Effector memory CD8-positive, alpha-beta T cell (primary cell): ENCODE results near the gene BCL2L14.

ENCODE experiments used
- ATAC-seq: fragments of 150-1000 bp; cut with Tn5 transposase; replicated peaks from 2 replicates; pipeline ENCODE4 v1.10.0; 2021; ENCODE audit warnings: mild to moderate bottlenecking, moderate library complexity
- DNase-seq, 3 experiments: peaks; one replicate each; pipeline ENCODE4 v3.0.0; 2021
- H3K27ac Mint-ChIP-seq, 2 donors: one replicate each; pipeline ENCODE4 v1.8.0; 2022; ENCODE audit warnings: mild to moderate bottlenecking in 2 of 2, mixed read lengths in 2 of 2, moderate library complexity in 2 of 2
- H3K27me3 Mint-ChIP-seq, 2 donors: one replicate each; pipeline ENCODE4 v1.8.0; 2022; ENCODE audit warnings: mixed read lengths in 2 of 2
- H3K36me3 Mint-ChIP-seq: one replicate; pipeline ENCODE4 v1.8.0; 2022; ENCODE audit warnings: mild to moderate bottlenecking, moderate library complexity, mixed read lengths; ENCODE audit not compliant: insufficient read depth
- H3K4me1 Mint-ChIP-seq, 2 donors: one replicate each; pipeline ENCODE4 v1.8.0; 2022; ENCODE audit warnings: low read depth in 2 of 2, mixed read lengths in 2 of 2
- H3K4me3 Mint-ChIP-seq, 2 donors: one replicate each; pipeline ENCODE4 v1.8.0; 2022; ENCODE audit warnings: mild to moderate bottlenecking in 2 of 2, mixed read lengths in 2 of 2, moderate library complexity in 2 of 2
- H3K9me3 Mint-ChIP-seq, 2 donors: one replicate each; pipeline ENCODE4 v1.8.0; 2022; ENCODE audit warnings: mixed read lengths in 2 of 2
- total RNA-seq, 9 experiments: gene quantifications; one replicate each; lab custom pipeline; 2026; lab: John Stamatoyannopoulos, UW

BCL2L14 gene
- 0 to 8.4 (median 0.19) reads per million in 9 experiments for total RNA-seq

- Mint-ChIP-seq H3K9me3 (no peaks in the 10 kb centered on the region), H3K4me1 (peaks cover 13% of the 10 kb centered on the region in 2 donors), H3K4me3 (peak within 1 kb of the TSS; percentile 57 to 65), H3K27ac (peak within 1 kb of the TSS; percentile 19 to 59), H3K36me3 (no peaks in the 10 kb centered on the region), H3K27me3 (peaks cover 27 to 29% of the 10 kb centered on the region in 2 donors)
- DNase-seq, result no peak
- ATAC-seq, result peak; percentile 36
Observed at GRCh38 chr12:12070674-12071656, at the start of gene BCL2L14. Gene BCL2L14, plus strand, starts transcription at chr12:12070939. Its CDS starts 8,367 bp downstream, at chr12:12079306.

- no peak for ATAC-seq
- no peak for DNase-seq
- Mint-ChIP-seq H3K27me3 (no peaks in the 10 kb centered on the region), H3K4me1 (peaks cover 6 to 11% of the 10 kb centered on the region in 2 donors), H3K9me3 (peaks cover 0 to 3% of the 10 kb centered on the region in 2 donors), H3K36me3 (no peaks in the 10 kb centered on the region), H3K27ac (peak overlapping the region in 1 of 2 donors; percentile 16), H3K4me3 (no peak overlapping the region)
Observed at GRCh38 chr12:12022306-12022936, 48.3 kb upstream of the BCL2L14 start.

- Mint-ChIP-seq H3K27ac (peak overlapping the region in 1 of 2 donors; percentile 16), H3K36me3 (no peaks in the 10 kb centered on the region), H3K4me1 (peaks cover 5 to 11% of the 10 kb centered on the region in 2 donors), H3K27me3 (no peaks in the 10 kb centered on the region), H3K4me3 (no peak overlapping the region), H3K9me3 (peaks cover 0 to 3% of the 10 kb centered on the region in 2 donors)
- ATAC-seq (no peak), DNase-seq (no peak)
Observed at GRCh38 chr12:12023456-12023855, 47.3 kb upstream of the BCL2L14 start.

GRCh38 chr12:12024911-12025682, 45.6 kb upstream of the BCL2L14 start:
- H3K36me3 Mint-ChIP-seq, result no peaks in the 10 kb centered on the region
- H3K4me1 Mint-ChIP-seq, result peaks cover 5 to 11% of the 10 kb centered on the region in 2 donors
- ATAC-seq, result peak; percentile 92
- peak overlapping the region; percentile 7 to 16 for H3K4me3 Mint-ChIP-seq
- H3K27me3 Mint-ChIP-seq, result no peaks in the 10 kb centered on the region
- H3K27ac Mint-ChIP-seq, result peak overlapping the region in 1 of 2 donors; percentile 83
- H3K9me3 Mint-ChIP-seq, result peaks cover 0 to 3% of the 10 kb centered on the region in 2 donors
- no peak for DNase-seq

GRCh38 chr12:12025799-12026386, 44.8 kb upstream of the BCL2L14 start:
- Mint-ChIP-seq H3K36me3 (no peaks in the 10 kb centered on the region), H3K4me3 (no peak overlapping the region), H3K4me1 (peaks cover 5 to 11% of the 10 kb centered on the region in 2 donors), H3K9me3 (peaks cover 0 to 3% of the 10 kb centered on the region in 2 donors), H3K27me3 (no peaks in the 10 kb centered on the region), H3K27ac (peak overlapping the region in 1 of 2 donors; percentile 27)
- DNase-seq, result no peak
- no peak for ATAC-seq

GRCh38 chr12:12028668-12029402, 41.9 kb upstream of the BCL2L14 start:
- peaks cover 15 to 17% of the 10 kb centered on the region in 2 donors for H3K4me1 Mint-ChIP-seq

GRCh38 chr12:12029653-12030052, 41.1 kb upstream of the BCL2L14 start:
- Mint-ChIP-seq H3K4me1 (peaks cover 14 to 15% of the 10 kb centered on the region in 2 donors), H3K4me3 (no peak overlapping the region), H3K27me3 (no peaks in the 10 kb centered on the region), H3K36me3 (peaks cover 4% of the 10 kb centered on the region), H3K9me3 (peaks cover 0 to 3% of the 10 kb centered on the region in 2 donors), H3K27ac (no peak overlapping the region)
- ATAC-seq, result no peak
- no peak for DNase-seq

More at GRCh38 chr12:12028668-12029402, 41.9 kb upstream of the BCL2L14 start:
- no peak overlapping the region for H3K4me3 Mint-ChIP-seq
- no peaks in the 10 kb centered on the region for H3K27me3 Mint-ChIP-seq
- H3K27ac Mint-ChIP-seq, result no peak overlapping the region
- H3K9me3 Mint-ChIP-seq, result peaks cover 0 to 3% of the 10 kb centered on the region in 2 donors
- H3K36me3 Mint-ChIP-seq, result peaks cover 4% of the 10 kb centered on the region
- DNase-seq (no peak), ATAC-seq (no peak)

GRCh38 chr12:12032260-12032791, 38.4 kb upstream of the BCL2L14 start:
- peak overlapping the region; percentile 21 to 70 for H3K27ac Mint-ChIP-seq

GRCh38 chr12:12032851-12033797, 37.6 kb upstream of the BCL2L14 start:
- Mint-ChIP-seq H3K4me3 (peak overlapping the region; percentile 77 to 85), H3K9me3 (no peaks in the 10 kb centered on the region), H3K27ac (peak overlapping the region; percentile 21 to 70), H3K4me1 (peaks cover 6 to 11% of the 10 kb centered on the region in 2 donors), H3K27me3 (peaks cover 2 to 6% of the 10 kb centered on the region in 2 donors), H3K36me3 (peaks cover 4% of the 10 kb centered on the region)
- ATAC-seq (peak; percentile 83), DNase-seq (peak; percentile 55 to 60 (median 58))

More at GRCh38 chr12:12032260-12032791, 38.4 kb upstream of the BCL2L14 start:
- no peaks in the 10 kb centered on the region for H3K27me3 Mint-ChIP-seq
- no peaks in the 10 kb centered on the region for H3K9me3 Mint-ChIP-seq
- peaks cover 6 to 11% of the 10 kb centered on the region in 2 donors for H3K4me1 Mint-ChIP-seq
- DNase-seq, result no peak
- ATAC-seq, result peak; percentile 30
- H3K36me3 Mint-ChIP-seq, result peaks cover 4% of the 10 kb centered on the region
- H3K4me3 Mint-ChIP-seq, result peak overlapping the region; percentile 77 to 85

GRCh38 chr12:12033824-12034223, 36.9 kb upstream of the BCL2L14 start:
- DNase-seq, result no peak
- peaks cover 9 to 13% of the 10 kb centered on the region in 2 donors for H3K27me3 Mint-ChIP-seq
- ATAC-seq, result no peak
- H3K4me3 Mint-ChIP-seq, result peak overlapping the region in 1 of 2 donors; percentile 85
- H3K27ac Mint-ChIP-seq, result no peak overlapping the region
- H3K9me3 Mint-ChIP-seq, result no peaks in the 10 kb centered on the region
- H3K36me3 Mint-ChIP-seq, result peaks cover 4% of the 10 kb centered on the region
- H3K4me1 Mint-ChIP-seq, result peaks cover 6 to 11% of the 10 kb centered on the region in 2 donors

GRCh38 chr12:12034344-12034743, 36.4 kb upstream of the BCL2L14 start:
- Mint-ChIP-seq H3K4me3 (no peak overlapping the region), H3K36me3 (peaks cover 4% of the 10 kb centered on the region), H3K9me3 (no peaks in the 10 kb centered on the region), H3K27me3 (peaks cover 10 to 16% of the 10 kb centered on the region in 2 donors), H3K4me1 (peaks cover 6 to 11% of the 10 kb centered on the region in 2 donors), H3K27ac (no peak overlapping the region)
- ATAC-seq (no peak), DNase-seq (no peak)
